Fibroblast of lung (primary cell): ENCODE results near the gene SVEP1. TPM values are rescaled to one million over a fixed set of nuclear protein-coding genes. Genes with fewer than 3 reads are reported as not detected.
"Not testable (repeated sequence)": the region's sequence is repeated elsewhere in the genome, so short reads cannot be mapped to it uniquely, and the experiment has no call there.

ENCODE experiments used
- DNase-seq, 2 donors: peaks; one replicate each; pipeline versions ENCODE4 v3.0.0 to v3.0.0-alpha.2; 2010; ENCODE audit warnings: low read depth in 2 of 2
- H2AFZ ChIP-seq: 2 replicates; pipeline ENCODE4 v1.5.1; 2012; ENCODE audit warnings: low read length, control low read depth, inconsistent platforms
- H3K27ac ChIP-seq: 2 replicates; pipeline ENCODE4 v1.5.1; 2011; ENCODE audit warnings: low read length, control low read depth; ENCODE audit not compliant: insufficient read depth
- H3K27me3 ChIP-seq: 2 replicates; pipeline ENCODE4 v1.5.1; 2011; ENCODE audit warnings: mild to moderate bottlenecking, low read length; ENCODE audit not compliant: control insufficient read depth, insufficient read depth
- H3K36me3 ChIP-seq: 2 replicates; pipeline ENCODE4 v1.5.1; 2011; ENCODE audit warnings: low read length; ENCODE audit not compliant: control insufficient read depth, insufficient read depth
- H3K4me1 ChIP-seq: 2 replicates; pipeline ENCODE4 v1.5.1; 2011; ENCODE audit warnings: low read length; ENCODE audit not compliant: control insufficient read depth, insufficient read depth; ENCODE audit errors: extremely low read depth
- H3K4me2 ChIP-seq: 2 replicates; pipeline ENCODE4 v1.5.1; 2011; ENCODE audit warnings: low read length, control low read depth; ENCODE audit not compliant: insufficient read depth; ENCODE audit errors: extremely low read depth
- H3K4me3 ChIP-seq, 4 experiments: fragments of 200-600 bp in 1 of 4; sonication (generic) in 1 of 4; replicated peaks in 1 of 4; 2 replicates each; pipeline ENCODE4 v1.5.1; 2011 to 2016; ENCODE audit warnings: low read length in 4 of 4, low read depth in 3 of 4, mild to moderate bottlenecking in 3 of 4, control low read depth in 2 of 4, inconsistent platforms in 1 of 4, mixed read lengths in 1 of 4; ENCODE audit not compliant: insufficient read depth in 1 of 4; ENCODE audit errors: control extremely low read depth in 1 of 4
- H3K79me2 ChIP-seq: 2 replicates; pipeline ENCODE4 v1.5.1; 2012; ENCODE audit warnings: mild to moderate bottlenecking, low read length, inconsistent platforms; ENCODE audit not compliant: control insufficient read depth, insufficient read depth
- H3K9ac ChIP-seq: 2 replicates; pipeline ENCODE4 v1.5.1; 2011; ENCODE audit warnings: mild to moderate bottlenecking, low read length, control low read depth; ENCODE audit not compliant: insufficient read depth
- H3K9me3 ChIP-seq: 2 replicates; pipeline ENCODE4 v1.5.1; 2012; ENCODE audit warnings: low read depth, low read length; ENCODE audit not compliant: control insufficient read depth, insufficient read depth
- H4K20me1 ChIP-seq: 2 replicates; pipeline ENCODE4 v1.5.1; 2011; ENCODE audit warnings: low read length; ENCODE audit not compliant: control insufficient read depth, insufficient read depth; ENCODE audit errors: extremely low read depth
- EZH2 ChIP-seq: IDR thresholded peaks from 2 replicates; pipeline ENCODE4 v1.5.1; 2012; ENCODE audit warnings: low read length, control low read depth, mild to moderate bottlenecking; ENCODE audit errors: missing control alignments
- polyA plus RNA-seq, 2 donors: library from polyadenylated mRNA; depleted of rRNA in 1 of 2; stranded (reverse) in 1 of 2; unstranded in 1 of 2; fragments of >200 nt; gene quantifications; 2 replicates each; pipeline ENCODE4 v1.2.1, GENCODE V29; 2011 to 2012; ENCODE audit warnings: missing spikeins in 1 of 2
- total RNA-seq: library from RNA; depleted of rRNA; stranded (reverse); fragments of >200 nt; gene quantifications from 2 replicates; pipeline ENCODE4 v1.2.1, GENCODE V29; 2014
- TF ChIP-seq, protein P1 (sequence below), 2 donors: IDR thresholded peaks in 1 of 2; conservative IDR thresholded peaks in 1 of 2; 1 replicate in 1 of 2; 2 replicates in 1 of 2; pipeline ENCODE4 v1.5.1; 2011 to 2012; ENCODE audit warnings: low read length in 2 of 2, control low read depth in 1 of 2, inconsistent platforms in 1 of 2, low read depth in 1 of 2, mild to moderate bottlenecking in 1 of 2

The SVEP1 gene
- total and polyA plus RNA-seq, 2 donors (not counting 1 experiment from before 2014, with no cell fraction given): 46.3 to 96.9 TPM

DNA sequence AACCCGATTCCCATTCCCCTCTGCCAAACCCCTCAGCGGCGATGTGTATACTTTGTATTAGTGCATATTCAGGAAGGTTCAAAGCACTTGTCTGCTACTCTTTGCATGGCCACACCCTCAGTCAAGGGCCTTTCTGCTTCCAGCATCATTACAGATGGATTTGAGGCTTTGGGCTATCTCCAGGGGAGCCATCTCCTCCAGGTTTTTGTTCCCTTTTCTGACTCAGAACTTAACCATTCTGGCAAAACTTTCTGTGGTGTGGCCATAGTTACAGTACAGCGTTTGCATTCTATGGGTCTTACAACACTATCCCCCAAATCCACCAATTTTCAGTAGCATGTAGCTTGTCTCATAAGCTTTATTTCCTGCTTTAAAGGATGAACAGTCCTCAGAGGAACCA is 36.0 kb upstream of the SVEP1 start:
- Histone ChIP-seq H2AFZ (no peak overlapping the region), H3K4me1 (peaks cover 2% of the 10 kb centered on the region), H3K27me3 (no peaks in the 10 kb centered on the region), H3K4me3 (no peak overlapping the region), H3K4me2 (no peak overlapping the region), H4K20me1 (no peaks in the 10 kb centered on the region), H3K9ac (no peak overlapping the region), H3K27ac (no peak overlapping the region), H3K9me3 (no peaks in the 10 kb centered on the region), H3K36me3 (no peaks in the 10 kb centered on the region), H3K79me2 (no peaks in the 10 kb centered on the region)
- DNase-seq: peak in 1 of 2 donors; percentile 80
- no peak for TF ChIP-seq EZH2
- TF ChIP-seq, protein P1, sequence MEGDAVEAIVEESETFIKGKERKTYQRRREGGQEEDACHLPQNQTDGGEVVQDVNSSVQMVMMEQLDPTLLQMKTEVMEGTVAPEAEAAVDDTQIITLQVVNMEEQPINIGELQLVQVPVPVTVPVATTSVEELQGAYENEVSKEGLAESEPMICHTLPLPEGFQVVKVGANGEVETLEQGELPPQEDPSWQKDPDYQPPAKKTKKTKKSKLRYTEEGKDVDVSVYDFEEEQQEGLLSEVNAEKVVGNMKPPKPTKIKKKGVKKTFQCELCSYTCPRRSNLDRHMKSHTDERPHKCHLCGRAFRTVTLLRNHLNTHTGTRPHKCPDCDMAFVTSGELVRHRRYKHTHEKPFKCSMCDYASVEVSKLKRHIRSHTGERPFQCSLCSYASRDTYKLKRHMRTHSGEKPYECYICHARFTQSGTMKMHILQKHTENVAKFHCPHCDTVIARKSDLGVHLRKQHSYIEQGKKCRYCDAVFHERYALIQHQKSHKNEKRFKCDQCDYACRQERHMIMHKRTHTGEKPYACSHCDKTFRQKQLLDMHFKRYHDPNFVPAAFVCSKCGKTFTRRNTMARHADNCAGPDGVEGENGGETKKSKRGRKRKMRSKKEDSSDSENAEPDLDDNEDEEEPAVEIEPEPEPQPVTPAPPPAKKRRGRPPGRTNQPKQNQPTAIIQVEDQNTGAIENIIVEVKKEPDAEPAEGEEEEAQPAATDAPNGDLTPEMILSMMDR (conservative IDR thresholded peaks at IDR 0.05 in 1 of 2, IDR thresholded peaks at IDR 0.05 in 1 of 2; ENCODE audit: low read depth in 1 of 2, low read length in 2 of 2): no peak

DNA sequence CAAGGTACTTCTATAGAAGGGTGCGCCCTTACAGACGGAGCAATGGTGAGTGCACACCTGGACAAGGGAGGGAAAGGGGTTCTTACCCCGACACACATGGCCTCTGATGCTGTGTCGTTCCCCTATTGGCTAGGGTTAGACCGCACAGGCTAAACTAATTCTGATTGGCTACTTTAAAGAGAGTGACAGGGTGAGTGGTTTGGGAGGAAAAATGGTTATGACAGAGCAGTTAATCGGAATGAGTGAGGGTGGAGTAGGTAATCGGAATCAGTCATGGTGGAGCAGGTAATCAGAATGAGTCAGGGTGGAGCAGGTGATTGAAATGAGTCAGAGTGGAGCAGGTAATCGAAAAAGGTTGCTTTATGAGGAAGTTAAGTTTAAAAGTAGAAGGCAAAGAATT is 35.0 kb upstream of the SVEP1 start:
- not testable (repeated sequence) for H4K20me1 ChIP-seq, H3K9me3 ChIP-seq, H3K4me3 ChIP-seq, H3K27ac ChIP-seq, H3K79me2 ChIP-seq, H3K9ac ChIP-seq, H3K36me3 ChIP-seq, DNase-seq, H3K27me3 ChIP-seq, H3K4me1 ChIP-seq, H2AFZ ChIP-seq, H3K4me2 ChIP-seq

DNA sequence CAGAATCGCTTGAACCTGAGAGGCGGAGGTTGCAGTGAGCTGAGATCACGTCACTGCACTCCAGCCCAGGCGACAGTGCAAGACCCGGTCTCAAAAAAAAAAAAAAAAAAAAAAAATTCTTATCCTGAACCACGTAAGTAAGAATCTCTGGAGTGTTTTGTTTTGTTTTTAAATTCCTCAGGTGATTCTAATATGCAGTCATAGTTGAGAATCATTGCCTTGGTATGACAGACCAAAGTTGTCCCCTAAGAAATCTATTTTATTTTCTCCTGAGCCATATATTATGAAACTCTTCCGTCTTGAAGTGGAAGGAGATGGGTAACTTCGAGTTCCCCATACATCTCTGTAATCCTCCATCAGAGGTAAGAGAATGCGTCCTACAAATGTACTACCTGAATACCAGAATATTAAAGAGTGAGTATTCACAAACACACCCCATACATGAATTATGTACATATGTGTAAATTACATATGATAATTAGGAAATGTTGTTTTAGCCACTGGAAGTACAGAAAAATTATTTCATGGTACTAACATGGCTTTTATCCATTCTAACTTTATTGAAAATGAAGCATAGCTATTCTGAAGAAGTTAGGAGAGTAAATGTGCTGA is 26.7 kb upstream of the SVEP1 start:
- no peak for TF ChIP-seq EZH2
- TF ChIP-seq, protein P1 (conservative IDR thresholded peaks at IDR 0.05 in 1 of 2, IDR thresholded peaks at IDR 0.05 in 1 of 2; ENCODE audit: low read depth in 1 of 2, low read length in 2 of 2): no peak
- no peak overlapping the region for H3K27ac ChIP-seq
- no peaks in the 10 kb centered on the region for H3K36me3 ChIP-seq
- H3K9ac ChIP-seq: no peak overlapping the region
- H2AFZ ChIP-seq: no peak overlapping the region
- no peaks in the 10 kb centered on the region for H3K4me1 ChIP-seq
- no peaks in the 10 kb centered on the region for H3K27me3 ChIP-seq
- no peaks in the 10 kb centered on the region for H3K9me3 ChIP-seq
- H3K4me2 ChIP-seq: no peak overlapping the region
- DNase-seq: peak in 1 of 2 donors; percentile 63
- no peaks in the 10 kb centered on the region for H3K79me2 ChIP-seq
- H3K4me3 ChIP-seq: no peak overlapping the region
- no peaks in the 10 kb centered on the region for H4K20me1 ChIP-seq
